SK-N-SH (cell line): ENCODE data around the gene HIGD1C. TPM values are rescaled to one million over a fixed set of nuclear protein-coding genes. Genes with fewer than 3 reads are reported as not detected.

ENCODE experiments used
- CTCF ChIA-PET: fragments of 300-600, 350-600 bp; formaldehyde crosslinking; extraction: SDS; loops from one replicate; lab custom pipeline; 2021; lab: Yijun Ruan, JAX
- POLR2A ChIA-PET: fragments of 350-600 bp; sonication (Branson Sonifier 250); formaldehyde crosslinking; extraction: SDS; loops from one replicate; lab custom pipeline; 2020; ENCODE audit warnings: antibody characterized with exemption, inconsistent platforms; lab: Yijun Ruan, JAX
- DNase-seq: peaks from one replicate; pipeline ENCODE4 v3.0.0; 2012
- H2AFZ ChIP-seq: fragments of 200-600 bp; sonication (generic); 2 replicates; pipeline ENCODE4 v1.8.1; 2016; ENCODE audit warnings: antibody characterized with exemption, mild to moderate bottlenecking, low read depth
- H3F3A ChIP-seq: fragments of 200-600 bp; sonication (generic); replicated peaks from 2 replicates; pipeline ENCODE3; 2016; ENCODE audit warnings: antibody characterized with exemption, mild to moderate bottlenecking; ENCODE audit not compliant: insufficient read depth
- H3K27ac ChIP-seq, 2 experiments: fragments of 200-500 bp in 1 of 2; fragments of 200-600 bp in 1 of 2; sonication (Bioruptor generic) in 1 of 2; sonication (generic), shearing (Covaris generic) in 1 of 2; 2 replicates each; pipeline versions ENCODE4 v1.5.1 to v1.6.1; 2014 to 2016; ENCODE audit warnings: low read depth in 2 of 2, inconsistent platforms in 1 of 2, low read length in 1 of 2, mild to moderate bottlenecking in 1 of 2, mixed read lengths in 1 of 2
- H3K27me3 ChIP-seq: fragments of 200-600 bp; sonication (generic), shearing (Covaris generic); 2 replicates; pipeline ENCODE4 v1.6.1; 2016; ENCODE audit warnings: mixed run types; ENCODE audit not compliant: insufficient read depth
- H3K36me3 ChIP-seq, 2 experiments: fragments of 200-500 bp in 1 of 2; fragments of 200-600 bp in 1 of 2; sonication (Bioruptor generic) in 1 of 2; sonication (generic) in 1 of 2; replicated peaks in 1 of 2; 2 replicates each; pipeline versions ENCODE3 to v1.5.1; 2014 to 2016; ENCODE audit warnings: low read length in 1 of 2, mild to moderate bottlenecking in 1 of 2; ENCODE audit not compliant: insufficient read depth in 2 of 2, control insufficient read depth in 1 of 2
- H3K4me1 ChIP-seq, 2 experiments: fragments of 200-500 bp in 1 of 2; fragments of 200-600 bp in 1 of 2; sonication (Bioruptor generic) in 1 of 2; sonication (generic), shearing (Covaris generic) in 1 of 2; 2 replicates each; pipeline versions ENCODE4 v1.5.1 to v1.6.1; 2014 to 2016; ENCODE audit warnings: low read depth in 1 of 2, low read length in 1 of 2, mixed run types in 1 of 2; ENCODE audit not compliant: insufficient read depth in 2 of 2, control insufficient read depth in 1 of 2
- H3K4me2 ChIP-seq: fragments of 200-600 bp; sonication (generic), shearing (Covaris generic); 2 replicates; pipeline ENCODE4 v1.6.1; 2017; ENCODE audit warnings: mixed run types
- H3K4me3 ChIP-seq, 2 experiments: fragments of 200-500 bp in 1 of 2; fragments of 200-600 bp in 1 of 2; sonication (Bioruptor generic) in 1 of 2; sonication (generic), shearing (Covaris generic) in 1 of 2; 2 replicates each; pipeline versions ENCODE4 v1.5.1 to v1.8.1; 2014 to 2016; ENCODE audit warnings: low read depth in 2 of 2, inconsistent platforms in 1 of 2, low read length in 1 of 2, mild to moderate bottlenecking in 1 of 2, mixed read lengths in 1 of 2, moderate library complexity in 1 of 2
- H3K79me2 ChIP-seq: fragments of 200-600 bp; sonication (generic); 2 replicates; pipeline ENCODE4 v1.8.1; 2017; ENCODE audit warnings: mild to moderate bottlenecking; ENCODE audit not compliant: insufficient read depth
- H3K9ac ChIP-seq: fragments of 200-600 bp; sonication (generic); 2 replicates; pipeline ENCODE4 v1.6.1; 2017; ENCODE audit warnings: mixed run types
- H3K9me2 ChIP-seq: fragments of 200-600 bp; sonication (generic); 2 replicates; pipeline ENCODE4 v1.6.1; 2017; ENCODE audit warnings: mixed run types
- H3K9me3 ChIP-seq: fragments of 200-600 bp; sonication (generic); 2 replicates; pipeline ENCODE4 v1.6.1; 2017; ENCODE audit warnings: mixed run types, mild to moderate bottlenecking, moderate library complexity
- H4K20me1 ChIP-seq: fragments of 200-600 bp; sonication (generic); 2 replicates; pipeline ENCODE4 v1.6.1; 2017; ENCODE audit warnings: mild to moderate bottlenecking, mixed run types; ENCODE audit not compliant: insufficient read depth
- ELF1 ChIP-seq: IDR thresholded peaks from 2 replicates; pipeline ENCODE4 v1.4.0; 2012
- EP300 ChIP-seq, 2 experiments: IDR thresholded peaks; 2 replicates each; pipeline versions ENCODE4 v1.4.0 to v1.6.1; 2012; ENCODE audit warnings: borderline replicate concordance in 1 of 2, low read depth in 1 of 2, low read length in 1 of 2
- JUND ChIP-seq: IDR thresholded peaks from 2 replicates; pipeline ENCODE4 v1.4.0; 2012
- MXI1 ChIP-seq: IDR thresholded peaks from 2 replicates; pipeline ENCODE4 v1.6.1; 2012; ENCODE audit warnings: mild to moderate bottlenecking, low read depth, low read length, improper control_type of control experiment
- NRF1 ChIP-seq: IDR thresholded peaks from 2 replicates; pipeline ENCODE4 v1.6.1; 2012; ENCODE audit warnings: low read depth, mild to moderate bottlenecking, low read length
- POLR2AphosphoS5 ChIP-seq: IDR thresholded peaks from 2 replicates; pipeline ENCODE4 v1.6.1; 2012; ENCODE audit warnings: low read depth, low read length
- RCOR1 ChIP-seq: fragments of 150-350 bp; IDR thresholded peaks from 2 replicates; pipeline ENCODE4 v1.6.1; 2017; ENCODE audit warnings: antibody characterized with exemption, low read length
- RXRA ChIP-seq: IDR thresholded peaks from 2 replicates; pipeline ENCODE4 v1.4.0; 2012; ENCODE audit warnings: low read depth, mild to moderate bottlenecking, borderline replicate concordance
- WGBS: methylation state at CpG from one replicate; pipeline ENCODE4 v1.1.6; 2017; ENCODE audit warnings: low lambda C conversion rate; 5-methylcytosine and 5-hydroxymethylcytosine counted together
- polyA plus RNA-seq, 3 experiments: library from polyadenylated mRNA; depleted of rRNA; stranded (reverse); fragments of >200 nt; gene quantifications; 2 replicates each; pipeline ENCODE4 v1.2.3, GENCODE V29; 2012
- TF ChIP-seq, protein P1 (sequence below): IDR thresholded peaks from 2 replicates; pipeline ENCODE4; 2012
- TF ChIP-seq, protein P2 (sequence below): IDR thresholded peaks from 2 replicates; pipeline ENCODE4 v1.6.1; 2012; ENCODE audit warnings: mild to moderate bottlenecking, low read depth, low read length, moderate library complexity
- TF ChIP-seq, protein P3 (sequence below): IDR thresholded peaks from 2 replicates; pipeline ENCODE4 v1.4.0; 2012; ENCODE audit warnings: low read depth, borderline replicate concordance
- TF ChIP-seq, protein P4 (sequence below): fragments of 150-350 bp; IDR thresholded peaks from 2 replicates; pipeline ENCODE4 v1.6.1; 2017; ENCODE audit warnings: antibody characterized with exemption, low read length, low read depth, borderline replicate concordance
- TF ChIP-seq, protein P5 (sequence below): IDR thresholded peaks from 2 replicates; pipeline ENCODE4 v1.4.0; 2012; ENCODE audit warnings: low read depth
- TF ChIP-seq, protein P6 (sequence below): IDR thresholded peaks from 2 replicates; pipeline ENCODE4 v1.4.0; 2012; ENCODE audit warnings: low read depth, borderline replicate concordance

HIGD1C gene
- polyA plus RNA-seq, 1 of the 3 experiments (the other 2 are of a cell fraction), result not detected

DNA sequence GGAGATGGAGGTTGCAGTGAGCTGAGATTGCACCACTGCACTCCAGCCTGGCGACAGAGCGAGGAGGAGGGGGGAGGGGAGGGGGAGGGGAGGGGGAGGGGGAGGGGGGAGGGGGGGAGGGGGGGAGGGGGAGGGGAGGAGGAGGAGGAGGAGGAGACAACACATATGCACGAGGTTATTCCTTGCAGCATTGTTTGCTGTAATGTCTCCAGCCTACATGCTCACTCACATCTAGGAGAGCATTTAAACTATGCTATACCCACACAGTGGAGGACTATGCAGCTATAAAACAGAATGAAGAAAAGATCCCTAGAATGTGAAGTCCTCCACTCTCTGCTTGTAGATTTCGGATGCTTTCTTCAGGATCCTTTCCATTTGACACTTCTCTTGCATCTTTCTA, 3.5 kb upstream of the HIGD1C start (continued):
- TF ChIP-seq, protein P1, sequence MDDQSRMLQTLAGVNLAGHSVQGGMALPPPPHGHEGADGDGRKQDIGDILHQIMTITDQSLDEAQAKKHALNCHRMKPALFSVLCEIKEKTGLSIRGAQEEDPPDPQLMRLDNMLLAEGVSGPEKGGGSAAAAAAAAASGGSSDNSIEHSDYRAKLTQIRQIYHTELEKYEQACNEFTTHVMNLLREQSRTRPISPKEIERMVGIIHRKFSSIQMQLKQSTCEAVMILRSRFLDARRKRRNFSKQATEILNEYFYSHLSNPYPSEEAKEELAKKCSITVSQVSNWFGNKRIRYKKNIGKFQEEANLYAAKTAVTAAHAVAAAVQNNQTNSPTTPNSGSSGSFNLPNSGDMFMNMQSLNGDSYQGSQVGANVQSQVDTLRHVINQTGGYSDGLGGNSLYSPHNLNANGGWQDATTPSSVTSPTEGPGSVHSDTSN, result no peak
- TF ChIP-seq, protein P2, sequence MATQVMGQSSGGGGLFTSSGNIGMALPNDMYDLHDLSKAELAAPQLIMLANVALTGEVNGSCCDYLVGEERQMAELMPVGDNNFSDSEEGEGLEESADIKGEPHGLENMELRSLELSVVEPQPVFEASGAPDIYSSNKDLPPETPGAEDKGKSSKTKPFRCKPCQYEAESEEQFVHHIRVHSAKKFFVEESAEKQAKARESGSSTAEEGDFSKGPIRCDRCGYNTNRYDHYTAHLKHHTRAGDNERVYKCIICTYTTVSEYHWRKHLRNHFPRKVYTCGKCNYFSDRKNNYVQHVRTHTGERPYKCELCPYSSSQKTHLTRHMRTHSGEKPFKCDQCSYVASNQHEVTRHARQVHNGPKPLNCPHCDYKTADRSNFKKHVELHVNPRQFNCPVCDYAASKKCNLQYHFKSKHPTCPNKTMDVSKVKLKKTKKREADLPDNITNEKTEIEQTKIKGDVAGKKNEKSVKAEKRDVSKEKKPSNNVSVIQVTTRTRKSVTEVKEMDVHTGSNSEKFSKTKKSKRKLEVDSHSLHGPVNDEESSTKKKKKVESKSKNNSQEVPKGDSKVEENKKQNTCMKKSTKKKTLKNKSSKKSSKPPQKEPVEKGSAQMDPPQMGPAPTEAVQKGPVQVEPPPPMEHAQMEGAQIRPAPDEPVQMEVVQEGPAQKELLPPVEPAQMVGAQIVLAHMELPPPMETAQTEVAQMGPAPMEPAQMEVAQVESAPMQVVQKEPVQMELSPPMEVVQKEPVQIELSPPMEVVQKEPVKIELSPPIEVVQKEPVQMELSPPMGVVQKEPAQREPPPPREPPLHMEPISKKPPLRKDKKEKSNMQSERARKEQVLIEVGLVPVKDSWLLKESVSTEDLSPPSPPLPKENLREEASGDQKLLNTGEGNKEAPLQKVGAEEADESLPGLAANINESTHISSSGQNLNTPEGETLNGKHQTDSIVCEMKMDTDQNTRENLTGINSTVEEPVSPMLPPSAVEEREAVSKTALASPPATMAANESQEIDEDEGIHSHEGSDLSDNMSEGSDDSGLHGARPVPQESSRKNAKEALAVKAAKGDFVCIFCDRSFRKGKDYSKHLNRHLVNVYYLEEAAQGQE, result no peak
- TF ChIP-seq, protein P3, sequence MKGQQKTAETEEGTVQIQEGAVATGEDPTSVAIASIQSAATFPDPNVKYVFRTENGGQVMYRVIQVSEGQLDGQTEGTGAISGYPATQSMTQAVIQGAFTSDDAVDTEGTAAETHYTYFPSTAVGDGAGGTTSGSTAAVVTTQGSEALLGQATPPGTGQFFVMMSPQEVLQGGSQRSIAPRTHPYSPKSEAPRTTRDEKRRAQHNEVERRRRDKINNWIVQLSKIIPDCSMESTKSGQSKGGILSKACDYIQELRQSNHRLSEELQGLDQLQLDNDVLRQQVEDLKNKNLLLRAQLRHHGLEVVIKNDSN, result no peak
- TF ChIP-seq EP300 (IDR thresholded peaks at IDR 0.05; ENCODE audit: borderline replicate concordance in 1 of 2, low read depth in 1 of 2, low read length in 1 of 2), result no peak
- TF ChIP-seq RCOR1, result no peak
- TF ChIP-seq JUND, result no peak
- TF ChIP-seq, all 33 proteins: peak for 0

DNA sequence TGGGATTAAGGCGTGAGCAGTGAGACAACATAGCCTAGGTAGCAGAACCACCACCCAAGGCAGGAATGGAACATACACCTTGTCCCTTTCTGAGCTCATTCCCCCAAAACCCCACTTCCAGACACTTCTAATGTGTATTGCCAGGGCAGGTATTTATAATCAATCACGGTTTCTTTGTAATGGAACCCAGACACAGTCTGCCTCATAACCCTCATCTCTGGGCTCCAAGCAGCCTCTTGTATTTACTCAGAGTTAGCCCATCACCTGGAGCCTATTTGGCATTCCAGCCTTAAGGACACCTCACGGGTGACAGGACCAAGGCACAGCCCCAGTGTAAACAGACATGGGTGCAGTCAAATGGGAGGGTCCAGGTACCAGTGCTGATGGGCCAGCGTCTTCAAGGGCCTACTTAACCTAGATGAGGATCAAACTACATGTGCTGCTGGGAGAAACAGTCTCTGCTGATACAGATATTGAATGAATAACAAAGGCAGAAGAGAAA, 2.5 kb upstream of the HIGD1C start:
- H4K20me1 ChIP-seq, result no peaks in the 10 kb centered on the region
- H3K27ac ChIP-seq, result no peak overlapping the region
- no peak overlapping the region for H3K4me2 ChIP-seq
- H3K9me2 ChIP-seq, result no peaks in the 10 kb centered on the region
- H3F3A ChIP-seq, result no peaks in the 10 kb centered on the region
- no peaks in the 10 kb centered on the region for H3K27me3 ChIP-seq
- TF ChIP-seq RXRA (no peak), ELF1 (no peak), POLR2AphosphoS5 (no peak), NRF1 (no peak), MXI1 (no peak)
- TF ChIP-seq, protein P4, sequence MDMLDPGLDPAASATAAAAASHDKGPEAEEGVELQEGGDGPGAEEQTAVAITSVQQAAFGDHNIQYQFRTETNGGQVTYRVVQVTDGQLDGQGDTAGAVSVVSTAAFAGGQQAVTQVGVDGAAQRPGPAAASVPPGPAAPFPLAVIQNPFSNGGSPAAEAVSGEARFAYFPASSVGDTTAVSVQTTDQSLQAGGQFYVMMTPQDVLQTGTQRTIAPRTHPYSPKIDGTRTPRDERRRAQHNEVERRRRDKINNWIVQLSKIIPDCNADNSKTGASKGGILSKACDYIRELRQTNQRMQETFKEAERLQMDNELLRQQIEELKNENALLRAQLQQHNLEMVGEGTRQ, result no peak
- TF ChIP-seq, protein P5, sequence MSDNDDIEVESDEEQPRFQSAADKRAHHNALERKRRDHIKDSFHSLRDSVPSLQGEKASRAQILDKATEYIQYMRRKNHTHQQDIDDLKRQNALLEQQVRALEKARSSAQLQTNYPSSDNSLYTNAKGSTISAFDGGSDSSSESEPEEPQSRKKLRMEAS, result no peak
- TF ChIP-seq, protein P6, sequence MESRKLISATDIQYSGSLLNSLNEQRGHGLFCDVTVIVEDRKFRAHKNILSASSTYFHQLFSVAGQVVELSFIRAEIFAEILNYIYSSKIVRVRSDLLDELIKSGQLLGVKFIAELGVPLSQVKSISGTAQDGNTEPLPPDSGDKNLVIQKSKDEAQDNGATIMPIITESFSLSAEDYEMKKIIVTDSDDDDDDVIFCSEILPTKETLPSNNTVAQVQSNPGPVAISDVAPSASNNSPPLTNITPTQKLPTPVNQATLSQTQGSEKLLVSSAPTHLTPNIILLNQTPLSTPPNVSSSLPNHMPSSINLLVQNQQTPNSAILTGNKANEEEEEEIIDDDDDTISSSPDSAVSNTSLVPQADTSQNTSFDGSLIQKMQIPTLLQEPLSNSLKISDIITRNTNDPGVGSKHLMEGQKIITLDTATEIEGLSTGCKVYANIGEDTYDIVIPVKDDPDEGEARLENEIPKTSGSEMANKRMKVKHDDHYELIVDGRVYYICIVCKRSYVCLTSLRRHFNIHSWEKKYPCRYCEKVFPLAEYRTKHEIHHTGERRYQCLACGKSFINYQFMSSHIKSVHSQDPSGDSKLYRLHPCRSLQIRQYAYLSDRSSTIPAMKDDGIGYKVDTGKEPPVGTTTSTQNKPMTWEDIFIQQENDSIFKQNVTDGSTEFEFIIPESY, result no peak
- ChIA-PET POLR2A (interaction anchor here (1.0 kb wide), 1 partner anchor 21 kb away, joined by 3 read pairs; no protein-coding TSS in a partner anchor), CTCF (interaction anchor here (1.6 kb wide), 1 partner anchor 36 kb away, joined by 4 read pairs; no protein-coding TSS in a partner anchor)
- no peak for DNase-seq
- H3K9me3 ChIP-seq, result no peaks in the 10 kb centered on the region
- H3K79me2 ChIP-seq, result no peaks in the 10 kb centered on the region
- H3K4me1 ChIP-seq, result peaks cover 0 to 5% of the 10 kb centered on the region in 2 experiments; a peak in 1 of 4 replicates
- H3K36me3 ChIP-seq, result no peaks in the 10 kb centered on the region
- no peak overlapping the region for H3K9ac ChIP-seq
- WGBS, result 93% methylated on average over 4 of the region's 4 CpGs
- no peak overlapping the region for H2AFZ ChIP-seq
- H3K4me3 ChIP-seq, result no peak overlapping the region
